COLO668 (cell line): ENCODE measurements around the gene AMDHD2.

Experiments
- DNase-seq: peaks from one replicate; lab custom pipeline; 2025; ENCODE audit not compliant: unreplicated experiment; lab: John Stamatoyannopoulos, UW

The AMDHD2 gene

GRCh38 chr16:2482708-2483534 lies 37.2 kb upstream of the AMDHD2 start:
- DNase-seq: peak; percentile 74

- DNase-seq: no peak
These were observed 36.0 kb upstream of the AMDHD2 start for GRCh38 chr16:2483939-2484897.

- no peak for DNase-seq
These were observed 35.2 kb upstream of the AMDHD2 start for GRCh38 chr16:2484898-2485508.

GRCh38 chr16:2485811-2486507 lies 34.2 kb upstream of the AMDHD2 start:
- no peak for DNase-seq

- DNase-seq: peak; percentile 82
These were observed 33.3 kb upstream of the AMDHD2 start for GRCh38 chr16:2486645-2487516.

- DNase-seq: no peak
These were observed 32.7 kb upstream of the AMDHD2 start for GRCh38 chr16:2487517-2487842.

- peak; percentile 73 for DNase-seq
These were observed 32.2 kb upstream of the AMDHD2 start for GRCh38 chr16:2487903-2488531.

- no peak for DNase-seq
These were observed 30.6 kb upstream of the AMDHD2 start for GRCh38 chr16:2489581-2489980.

GRCh38 chr16:2490190-2491105 lies 29.7 kb upstream of the AMDHD2 start:
- peak; percentile 81 for DNase-seq

GRCh38 chr16:2492292-2492691 lies 27.9 kb upstream of the AMDHD2 start:
- no peak for DNase-seq

- DNase-seq: no peak
These were observed 26.6 kb upstream of the AMDHD2 start for GRCh38 chr16:2493605-2494004.

GRCh38 chr16:2494616-2495015 lies 25.6 kb upstream of the AMDHD2 start:
- DNase-seq: no peak

- no peak for DNase-seq
These were observed 25.1 kb upstream of the AMDHD2 start for GRCh38 chr16:2495041-2495440.

- DNase-seq: no peak
These were observed 23.7 kb upstream of the AMDHD2 start for GRCh38 chr16:2496223-2497115.

- no peak for DNase-seq
These were observed 23.0 kb upstream of the AMDHD2 start for GRCh38 chr16:2497116-2497630.

- no peak for DNase-seq
These were observed 22.3 kb upstream of the AMDHD2 start for GRCh38 chr16:2497695-2498484.
